GM23338 (cell line): ENCODE measurements around the gene PEPD. TPM values are rescaled to one million over a fixed set of nuclear protein-coding genes. Genes with fewer than 3 reads are reported as not detected.

Experiments used
- ATAC-seq: fragments of 200-7000 bp; cut with Tn5 transposase; 3 replicates; pipeline ENCODE4 v1.9.1; 2020
- DNase-seq: peaks from one replicate; pipeline ENCODE4 v3.0.0-alpha.2; 2015; ENCODE audit warnings: low spot score
- H2AFZ ChIP-seq: fragments of 200-600 bp; sonication (generic); 2 replicates; pipeline ENCODE4 v1.8.0; 2016; ENCODE audit warnings: antibody characterized with exemption, mild to moderate bottlenecking, moderate library complexity
- H3F3A ChIP-seq: fragments of 200-600 bp; sonication (generic); replicated peaks from 2 replicates; pipeline ENCODE4 v1.8.0; 2017; ENCODE audit warnings: antibody characterized with exemption, mixed run types, low read depth
- H3K27ac ChIP-seq: fragments of 200-600 bp; sonication (generic); 2 replicates; pipeline ENCODE4 v1.6.1; 2016; ENCODE audit warnings: low read depth
- H3K27me3 ChIP-seq: fragments of 200-600 bp; sonication (generic); 2 replicates; pipeline ENCODE4 v1.8.0; 2016; ENCODE audit warnings: mild to moderate bottlenecking, mixed run types, moderate library complexity; ENCODE audit not compliant: insufficient read depth
- H3K36me3 ChIP-seq: fragments of 200-600 bp; sonication (generic); 2 replicates; pipeline ENCODE4 v1.8.0; 2016; ENCODE audit warnings: mild to moderate bottlenecking; ENCODE audit not compliant: insufficient read depth
- H3K4me1 ChIP-seq: fragments of 200-600 bp; sonication (generic); 2 replicates; pipeline ENCODE4 v1.8.0; 2016; ENCODE audit warnings: mild to moderate bottlenecking, moderate library complexity; ENCODE audit not compliant: insufficient read depth
- H3K4me2 ChIP-seq: fragments of 200-600 bp; sonication (generic); 2 replicates; pipeline ENCODE4 v1.7.1; 2017; ENCODE audit warnings: mixed run types
- H3K4me3 ChIP-seq: fragments of 200-600 bp; sonication (generic); 2 replicates; pipeline ENCODE4 v1.6.1; 2016; ENCODE audit warnings: mixed run types
- H3K79me2 ChIP-seq: fragments of 200-600 bp; sonication (generic); replicated peaks from 2 replicates; pipeline ENCODE4 v1.8.0; 2017; ENCODE audit warnings: mild to moderate bottlenecking; ENCODE audit not compliant: insufficient read depth
- H3K9me2 ChIP-seq: fragments of 200-600 bp; sonication (generic); 2 replicates; pipeline ENCODE4 v1.8.0; 2017; ENCODE audit not compliant: insufficient read depth
- H4K20me1 ChIP-seq: fragments of 200-600 bp; sonication (generic); replicated peaks from 2 replicates; pipeline ENCODE4 v1.8.0; 2017; ENCODE audit warnings: mild to moderate bottlenecking; ENCODE audit not compliant: insufficient read depth
- H3K27ac Mint-ChIP-seq: 2 replicates; pipeline ENCODE4 v1.8.0; 2020; ENCODE audit warnings: inconsistent platforms, mild to moderate bottlenecking, moderate library complexity, mixed read lengths
- H3K27me3 Mint-ChIP-seq: 3 replicates; pipeline ENCODE4 v1.8.0; 2022; ENCODE audit warnings: low read depth, mild to moderate bottlenecking, moderate library complexity, mixed read lengths, inconsistent platforms; ENCODE audit not compliant: insufficient read depth, poor library complexity
- H3K36me3 Mint-ChIP-seq: 3 replicates; pipeline ENCODE4 v1.8.0; 2021; ENCODE audit warnings: low read depth, mild to moderate bottlenecking, inconsistent platforms, moderate library complexity, mixed read lengths
- H3K4me1 Mint-ChIP-seq: 3 replicates; pipeline ENCODE4 v1.8.0; 2020; ENCODE audit warnings: mild to moderate bottlenecking, inconsistent platforms, mixed read lengths
- H3K4me3 Mint-ChIP-seq: 3 replicates; pipeline ENCODE4 v1.8.0; 2021; ENCODE audit warnings: moderate library complexity, mild to moderate bottlenecking, inconsistent platforms, mixed read lengths
- H3K9me3 Mint-ChIP-seq: 3 replicates; pipeline ENCODE4 v1.8.0; 2020; ENCODE audit warnings: moderate library complexity, mild to moderate bottlenecking, inconsistent platforms, mixed read lengths
- CREB1 ChIP-seq: fragments of 250-450 bp; sonication (Bioruptor Pico); IDR thresholded peaks from 2 replicates; pipeline ENCODE4 v1.5.0; 2020; ENCODE audit warnings: low read depth, mild to moderate bottlenecking, moderate library complexity
- CTCF ChIP-seq, 2 experiments: fragments of 200-600 bp in 1 of 2; sonication (generic) in 1 of 2; conservative IDR thresholded peaks; 2 replicates each; pipeline versions ENCODE4 v1.5.1 to v1.6.1; 2016 to 2017; ENCODE audit warnings: antibody characterized with exemption in 2 of 2, low read depth in 2 of 2, mild to moderate bottlenecking in 2 of 2, moderate library complexity in 1 of 2
- ETS1 ChIP-seq: IDR thresholded peaks from 2 replicates; pipeline ENCODE4 v1.6.1; 2016; ENCODE audit warnings: antibody characterized with exemption
- EZH2 ChIP-seq: fragments of 200-600 bp; sonication (generic); IDR thresholded peaks from one replicate; pipeline ENCODE4 v1.8.0; 2017; ENCODE audit warnings: antibody characterized with exemption, mild to moderate bottlenecking, low read depth; ENCODE audit not compliant: unreplicated experiment
- EZH2phosphoT487 ChIP-seq: fragments of 200-600 bp; sonication (generic); IDR thresholded peaks from one replicate; pipeline ENCODE4 v1.8.1; 2018; ENCODE audit warnings: antibody characterized with exemption; ENCODE audit not compliant: unreplicated experiment
- JUNB ChIP-seq: IDR thresholded peaks from one replicate; pipeline ENCODE4 v1.6.1; 2016; ENCODE audit warnings: antibody characterized with exemption; ENCODE audit not compliant: unreplicated experiment
- NANOG ChIP-seq: IDR thresholded peaks from 2 replicates; pipeline ENCODE4 v1.6.1; 2016; ENCODE audit warnings: antibody characterized with exemption, borderline replicate concordance
- POLR2AphosphoS5 ChIP-seq: IDR thresholded peaks from 2 replicates; pipeline ENCODE4 v1.6.1; 2016; ENCODE audit warnings: antibody characterized with exemption, low read depth
- REST ChIP-seq: IDR thresholded peaks from one replicate; pipeline ENCODE4 v1.6.1; 2018; ENCODE audit warnings: antibody characterized with exemption; ENCODE audit not compliant: unreplicated experiment
- STAT1 ChIP-seq: IDR thresholded peaks from one replicate; pipeline ENCODE4 v1.6.1; 2016; ENCODE audit warnings: antibody characterized with exemption; ENCODE audit not compliant: unreplicated experiment
- ZNF114 ChIP-seq: fragments of 250-450 bp; sonication (Bioruptor Pico); IDR thresholded peaks from 2 replicates; pipeline ENCODE4 v1.5.0; 2020; ENCODE audit warnings: mild to moderate bottlenecking, moderate library complexity
- ZNF331 ChIP-seq: fragments of 250-450 bp; sonication (Bioruptor Pico); IDR thresholded peaks from 2 replicates; pipeline ENCODE4 v1.5.0; 2020; ENCODE audit warnings: low read depth, mild to moderate bottlenecking, moderate library complexity
- ZNF462 ChIP-seq: fragments of 250-450 bp; sonication (Bioruptor Pico); IDR thresholded peaks from 2 replicates; pipeline ENCODE4 v1.5.0; 2020; ENCODE audit warnings: mild to moderate bottlenecking, moderate library complexity
- polyA plus RNA-seq: library from polyadenylated mRNA; unstranded; fragments of >200 nt; fragmentation: Nextera tagmentation; extraction: Ambion mirVana; gene quantifications from 2 replicates; pipeline ENCODE4 v1.2.1, GENCODE V29; 2016
- total RNA-seq: library from RNA; depleted of rRNA; stranded (reverse); fragments of >200 nt; shearing (Covaris generic); gene quantifications from 2 replicates; pipeline ENCODE4 v1.2.3, GENCODE V29; 2014

PEPD gene
- total and polyA plus RNA-seq, 2 experiments from 2014 or later: 81.7 to 89.2 TPM

GRCh38 chr19:33554821-33555220 lies 33.2 kb upstream of the PEPD start:
- Histone ChIP-seq H3K36me3 (no peaks in the 10 kb centered on the region), H3K79me2 (no peaks in the 10 kb centered on the region), H3F3A (no peaks in the 10 kb centered on the region), H4K20me1 (no peaks in the 10 kb centered on the region), H3K27me3 (no peaks in the 10 kb centered on the region), H3K4me2 (no peak overlapping the region), H3K4me1 (no peaks in the 10 kb centered on the region), H3K27ac (no peak overlapping the region), H3K4me3 (no peak overlapping the region), H3K9me2 (no peaks in the 10 kb centered on the region; the same call in none of the 2 replicates), H2AFZ (no peak overlapping the region)
- Mint-ChIP-seq H3K9me3 (no peaks in the 10 kb centered on the region; the same call in 1 of the 3 replicates), H3K4me3 (no peak overlapping the region), H3K36me3 (no peaks in the 10 kb centered on the region), H3K4me1 (peaks cover 12% of the 10 kb centered on the region), H3K27me3 (peaks cover 13% of the 10 kb centered on the region), H3K27ac (no peak overlapping the region)
- TF ChIP-seq ZNF114 (CRISPR knock-in tag): no peak
- TF ChIP-seq REST: no peak
- TF ChIP-seq STAT1: no peak
- no peak for TF ChIP-seq NANOG
- no peak for TF ChIP-seq CTCF (conservative IDR thresholded peaks at IDR 0.05; ENCODE audit: low read depth in 2 of 2)
- no peak for TF ChIP-seq ZNF331 (CRISPR knock-in tag)
- no peak for TF ChIP-seq ZNF462 (CRISPR knock-in tag)
- TF ChIP-seq ETS1: no peak
- no peak for TF ChIP-seq CREB1 (CRISPR knock-in tag)
- TF ChIP-seq EZH2phosphoT487: no peak
- no peak for TF ChIP-seq EZH2
- no peak for TF ChIP-seq POLR2AphosphoS5
- TF ChIP-seq JUNB: no peak
- no peak for ATAC-seq
- DNase-seq: no peak
